Activated CD8-positive, alpha-beta T cell treated with anti-CD3 and anti-CD28 coated beads, Interleukin-2, amount 10 ng/mL, durations not matched to agents 7 days and 5 days (primary cell): ENCODE data around the gene LIN7B. TPM values are rescaled to one million over a fixed set of nuclear protein-coding genes. Genes with fewer than 3 reads are reported as not detected.
A peak's percentile ranks its signal among the peaks of the same experiment; 100 is the strongest.
"Not testable (repeated sequence)": the region's sequence is repeated elsewhere in the genome, so short reads cannot be mapped to it uniquely, and the experiment has no call there.

Experiments used
- ATAC-seq: fragments of 150-1000 bp; cut with Tn5 transposase; one replicate; pipeline ENCODE4 v1.10.0; 2021; ENCODE audit warnings: moderate library complexity
- CTCF ChIA-PET: fragments of 350-600 bp; sonication (Branson Sonifier 250); formaldehyde crosslinking; loops from one replicate; lab custom pipeline; 2021; ENCODE audit warnings: antibody characterized with exemption; lab: Charles Lee
- POLR2A ChIA-PET: fragments of 350-600 bp; sonication (Branson Sonifier 250); formaldehyde crosslinking; loops from one replicate; lab custom pipeline; 2021; ENCODE audit warnings: antibody characterized with exemption; lab: Charles Lee
- DNase-seq: peaks from one replicate; pipeline ENCODE4 v3.0.0-alpha.2; 2020
- H3K27ac Mint-ChIP-seq: one replicate; pipeline ENCODE4 v1.8.0; 2021; ENCODE audit warnings: mild to moderate bottlenecking, mixed read lengths
- H3K27me3 Mint-ChIP-seq: one replicate; pipeline ENCODE4 v1.8.0; 2021; ENCODE audit warnings: low read depth, mixed read lengths
- H3K36me3 Mint-ChIP-seq: one replicate; pipeline ENCODE4 v1.8.0; 2021; ENCODE audit warnings: low read depth, mixed read lengths
- H3K4me1 Mint-ChIP-seq: one replicate; pipeline ENCODE4 v1.8.0; 2021; ENCODE audit warnings: low read depth, mixed read lengths
- H3K4me3 Mint-ChIP-seq: one replicate; pipeline ENCODE4 v1.8.0; 2021; ENCODE audit warnings: mild to moderate bottlenecking, mixed read lengths
- H3K9me3 Mint-ChIP-seq: one replicate; pipeline ENCODE4 v1.8.0; 2022; ENCODE audit warnings: mixed read lengths; ENCODE audit not compliant: insufficient read depth
- total RNA-seq, 2 experiments: library from RNA; stranded (reverse); gene quantifications; one replicate each; pipeline ENCODE4 v1.2.3, GENCODE V29; 2021

LIN7B gene
- total RNA-seq, 2 experiments from 2014 or later: 3.7 to 6.3 TPM

DNA sequence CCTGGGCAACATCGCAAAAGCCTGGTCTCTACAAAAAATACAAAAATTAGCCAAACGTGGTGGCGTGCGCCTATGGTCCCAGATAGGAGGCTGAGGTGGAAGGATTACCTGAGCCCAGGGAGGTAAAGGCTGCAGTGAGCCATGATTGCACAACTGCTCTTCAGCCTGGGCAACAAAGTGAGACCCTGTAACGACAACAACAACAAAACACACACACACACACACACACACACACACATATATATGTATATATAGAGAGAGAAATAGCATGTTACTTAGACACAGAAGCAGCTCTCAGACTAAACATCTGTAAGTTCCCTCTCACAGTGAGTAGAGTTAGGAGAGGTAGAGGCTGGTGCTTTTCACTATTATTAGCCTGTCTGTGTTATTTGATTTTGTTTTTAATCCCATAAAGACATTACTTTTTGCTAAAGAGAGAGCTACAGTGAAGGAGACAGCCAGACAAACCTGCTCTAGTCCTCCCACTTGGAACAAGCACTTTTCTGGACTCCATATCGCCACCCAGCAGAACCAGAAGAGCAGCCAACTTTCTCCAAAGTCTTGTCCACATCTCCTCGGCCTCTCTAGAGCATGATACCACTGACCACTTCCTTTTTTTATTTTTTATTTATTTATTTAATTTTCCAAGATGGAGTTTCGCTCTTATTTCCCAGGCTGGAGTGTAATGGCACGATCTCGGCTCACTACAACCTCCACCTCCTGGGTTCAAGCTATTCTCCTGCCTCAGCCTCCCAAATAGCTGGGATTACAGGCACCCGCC lies 2.8 kb upstream of the LIN7B start:
- no peak for ATAC-seq
- ChIA-PET CTCF (interaction anchor here (1.0 to 7.3 kb wide), 3 partner anchors 12 to 35 kb away, joined by 3 to 94 read pairs (median 6); no protein-coding TSS in a partner anchor), POLR2A (no interaction called here)
- no peaks in the 10 kb centered on the region for H3K9me3 Mint-ChIP-seq
- H3K27ac Mint-ChIP-seq: no peak overlapping the region
- H3K4me1 Mint-ChIP-seq: peaks cover 21% of the 10 kb centered on the region
- peaks cover 29% of the 10 kb centered on the region for H3K36me3 Mint-ChIP-seq
- no peaks in the 10 kb centered on the region for H3K27me3 Mint-ChIP-seq
- no peak overlapping the region for H3K4me3 Mint-ChIP-seq
- no peak for DNase-seq

DNA sequence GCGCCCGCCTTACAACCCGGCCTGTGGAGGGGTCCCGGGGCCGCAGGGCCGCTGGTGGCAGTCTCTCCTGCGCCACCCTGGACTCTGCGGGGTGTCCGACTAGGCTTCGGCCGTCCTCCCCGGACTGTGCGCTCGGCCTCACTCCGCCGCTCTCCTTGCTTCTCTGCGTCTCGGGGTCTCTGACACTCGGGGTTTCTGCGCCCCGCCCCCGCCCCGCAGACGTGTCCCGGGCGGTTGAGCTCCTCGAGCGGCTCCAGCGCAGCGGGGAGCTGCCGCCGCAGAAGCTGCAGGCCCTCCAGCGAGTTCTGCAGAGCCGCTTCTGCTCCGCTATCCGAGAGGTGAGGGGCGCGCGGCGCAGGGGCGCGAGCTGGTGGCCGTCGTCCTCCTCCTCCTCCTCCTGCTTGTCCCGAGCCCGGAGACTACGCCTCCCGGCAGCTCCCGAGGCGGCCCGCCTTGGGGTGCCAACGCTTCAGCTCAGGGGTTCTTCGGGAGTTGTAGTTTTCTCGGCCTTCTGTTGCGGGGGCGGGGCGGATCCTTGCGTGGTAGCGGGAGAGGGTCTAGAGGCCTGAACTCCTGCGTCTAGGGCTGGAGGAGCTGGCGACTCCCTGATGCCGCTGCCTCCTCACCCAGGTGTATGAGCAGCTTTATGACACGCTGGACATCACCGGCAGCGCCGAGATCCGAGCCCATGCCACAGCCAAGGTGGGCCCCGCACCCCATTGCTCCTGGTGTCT lies 627 bp downstream of the LIN7B start:
- peaks cover 32% of the 10 kb centered on the region for H3K4me1 Mint-ChIP-seq
- H3K4me3 Mint-ChIP-seq: peak overlapping the region; percentile 74
- no peak for ATAC-seq
- peak; percentile 61 for DNase-seq
- H3K36me3 Mint-ChIP-seq: peaks cover 6% of the 10 kb centered on the region
- ChIA-PET CTCF (interaction anchor here (0.7 to 7.3 kb wide), 22 partner anchors 9 to 220 kb away, joined by 3 to 94 read pairs (median 4); partner anchors contain the start of genes CD37, CGB7, GYS1 and RUVBL2), POLR2A (interaction anchor here (1.0 to 1.2 kb wide), 2 partner anchors 16 to 24 kb away, joined by 3 to 4 read pairs; no protein-coding TSS in a partner anchor)
- no peaks in the 10 kb centered on the region for H3K9me3 Mint-ChIP-seq
- H3K27ac Mint-ChIP-seq: no peak overlapping the region
- H3K27me3 Mint-ChIP-seq: peaks cover 2% of the 10 kb centered on the region

DNA sequence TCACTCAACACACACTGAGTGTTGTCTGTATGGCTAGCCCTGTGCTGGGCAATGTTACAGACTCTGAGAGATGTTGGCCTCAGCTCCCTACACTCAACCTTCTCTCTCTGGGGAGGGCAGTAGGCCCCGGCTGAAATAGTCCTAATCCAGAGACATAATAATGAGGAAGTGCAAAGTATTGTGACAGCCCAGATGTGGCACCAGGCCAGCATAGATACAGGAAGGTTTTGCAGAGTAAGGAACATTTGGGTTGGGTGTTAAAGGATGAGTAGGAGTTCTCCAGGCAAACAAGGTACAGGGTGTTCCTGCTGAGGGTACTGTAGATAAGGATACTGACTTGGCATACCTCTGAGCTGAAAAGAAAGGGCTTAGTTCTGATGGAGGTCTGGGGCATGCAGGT lies 2.4 kb downstream of the LIN7B start:
- CTCF ChIA-PET: interaction anchor here (1.4 to 1.6 kb wide), 2 partner anchors 11 to 123 kb away, joined by 3 to 9 read pairs; partner anchors contain the start of gene RUVBL2
- ATAC-seq (no peak), DNase-seq (no peak)
- Mint-ChIP-seq H3K27ac (peak overlapping the region; percentile 11), H3K9me3 (no peaks in the 10 kb centered on the region), H3K36me3 (peaks cover 6% of the 10 kb centered on the region), H3K4me3 (peak overlapping the region; percentile 43), H3K4me1 (peaks cover 39% of the 10 kb centered on the region), H3K27me3 (peaks cover 13% of the 10 kb centered on the region)
- POLR2A ChIA-PET: no interaction called here

DNA sequence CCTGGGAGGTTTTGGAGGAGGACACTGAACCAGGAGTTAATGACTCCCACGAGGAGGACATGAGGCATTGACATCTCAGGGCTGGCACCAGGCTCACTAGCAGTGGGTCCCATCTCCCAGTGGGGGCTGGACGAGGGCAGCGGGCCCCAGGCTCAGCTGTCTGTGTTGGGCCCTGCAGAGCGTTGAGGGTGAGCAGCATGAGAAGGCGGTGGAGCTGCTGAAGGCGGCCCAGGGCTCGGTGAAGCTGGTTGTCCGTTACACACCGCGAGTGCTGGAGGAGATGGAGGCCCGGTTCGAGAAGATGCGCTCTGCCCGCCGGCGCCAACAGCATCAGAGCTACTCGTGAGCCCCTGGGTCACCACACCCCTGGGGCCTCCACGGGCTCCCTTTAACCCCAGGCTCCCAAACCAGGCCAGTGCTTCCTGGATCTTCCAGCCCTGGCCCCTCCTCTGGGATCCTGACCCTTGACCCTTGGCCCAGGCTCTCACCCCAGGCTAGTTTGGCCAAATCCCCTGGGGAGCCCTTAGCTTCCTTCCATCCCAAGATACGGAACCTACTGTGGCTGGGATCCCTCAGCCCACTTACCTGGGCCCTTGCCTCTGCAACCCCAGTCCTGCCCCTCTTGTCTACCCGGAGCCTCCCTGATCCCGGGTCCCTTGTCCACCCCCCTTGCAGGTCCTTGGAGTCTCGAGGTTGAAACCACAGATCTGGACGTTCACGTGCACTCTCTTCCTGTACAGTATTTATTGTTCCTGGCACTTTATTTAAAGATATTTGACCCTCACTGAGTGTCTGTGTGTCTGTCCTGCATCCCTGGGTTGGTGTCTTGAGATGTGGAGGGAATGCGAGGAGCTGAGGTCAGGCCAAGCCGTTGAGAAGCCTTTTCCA lies 3.8 kb downstream of the LIN7B start:
- no peaks in the 10 kb centered on the region for H3K9me3 Mint-ChIP-seq
- H3K27me3 Mint-ChIP-seq: peaks cover 16% of the 10 kb centered on the region
- peaks cover 6% of the 10 kb centered on the region for H3K36me3 Mint-ChIP-seq
- CTCF ChIA-PET: interaction anchor here (1.0 to 1.6 kb wide), 4 partner anchors 12 to 124 kb away, joined by 3 to 9 read pairs (median 5); partner anchors contain the start of gene RUVBL2
- peak overlapping the region; percentile 82 for H3K4me3 Mint-ChIP-seq
- ATAC-seq (no peak), DNase-seq (no peak)
- peaks cover 39% of the 10 kb centered on the region for H3K4me1 Mint-ChIP-seq
- POLR2A ChIA-PET: interaction anchor here (0.9 to 1.0 kb wide), 2 partner anchors 10 to 124 kb away, joined by 3 read pairs; partner anchors contain the start of gene RUVBL2
- H3K27ac Mint-ChIP-seq: peak overlapping the region; percentile 82

DNA sequence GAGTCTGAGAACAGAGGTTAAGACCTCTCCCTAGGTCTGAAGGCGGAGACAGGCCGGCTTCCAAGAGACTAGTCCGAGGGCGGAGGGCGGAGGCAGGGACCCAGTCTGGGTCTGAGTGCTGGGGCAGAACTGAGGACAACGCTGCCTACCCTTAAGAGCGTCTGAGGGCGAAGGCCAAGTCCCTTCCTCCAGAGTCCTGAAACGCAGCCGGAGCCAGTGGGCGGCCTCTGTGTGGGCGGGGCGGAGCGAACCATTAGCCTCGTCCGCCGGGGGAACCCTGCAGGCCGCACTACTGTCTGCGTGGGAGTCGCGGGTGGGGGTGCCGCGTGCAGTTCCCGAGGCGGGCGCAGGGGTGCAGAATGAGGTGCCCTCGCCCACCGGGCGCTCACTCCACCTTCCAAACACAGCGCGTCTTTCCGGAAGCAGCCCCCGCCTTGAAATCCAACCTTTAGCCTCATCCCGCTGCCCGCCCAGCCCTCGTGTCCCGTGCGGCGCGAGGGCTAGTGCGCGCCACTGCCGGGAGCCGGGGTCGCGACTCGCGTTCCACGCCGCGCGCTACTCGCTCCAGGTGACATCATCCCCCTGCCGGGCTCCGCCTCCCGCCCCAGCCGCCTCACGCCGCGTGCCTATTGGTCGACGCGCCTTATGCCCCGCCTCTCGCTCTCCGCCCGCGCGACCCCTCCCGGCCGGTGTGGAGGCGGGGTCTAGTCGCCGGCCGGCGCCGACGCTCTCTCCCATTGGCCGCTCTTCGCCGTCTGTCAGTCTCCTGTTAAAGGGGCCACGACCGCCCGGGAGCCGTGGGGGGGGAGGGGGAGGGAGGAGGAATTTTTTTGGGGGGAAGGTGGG lies 4.6 kb downstream of the LIN7B start, which contains the start of gene C19orf73:
C19orf73 (minus strand) TSS at position 579 of the 846 bp plus-strand sequence; CDS start at position 458, 121 bp downstream.
- H3K9me3 Mint-ChIP-seq: no peaks in the 10 kb centered on the region
- peak; percentile 81 for ATAC-seq
- peaks cover 33% of the 10 kb centered on the region for H3K4me1 Mint-ChIP-seq
- POLR2A ChIA-PET: no interaction called here
- H3K27ac Mint-ChIP-seq: peak within 1 kb of the TSS; percentile 82
- CTCF ChIA-PET: interaction anchor here (1.2 to 1.6 kb wide), 2 partner anchors 21 kb away, joined by 6 to 7 read pairs; no protein-coding TSS in a partner anchor
- peak; percentile 96 for DNase-seq
- peaks cover 6% of the 10 kb centered on the region for H3K36me3 Mint-ChIP-seq
- H3K27me3 Mint-ChIP-seq: peaks cover 18% of the 10 kb centered on the region
- H3K4me3 Mint-ChIP-seq: peak within 1 kb of the TSS; percentile 82

DNA sequence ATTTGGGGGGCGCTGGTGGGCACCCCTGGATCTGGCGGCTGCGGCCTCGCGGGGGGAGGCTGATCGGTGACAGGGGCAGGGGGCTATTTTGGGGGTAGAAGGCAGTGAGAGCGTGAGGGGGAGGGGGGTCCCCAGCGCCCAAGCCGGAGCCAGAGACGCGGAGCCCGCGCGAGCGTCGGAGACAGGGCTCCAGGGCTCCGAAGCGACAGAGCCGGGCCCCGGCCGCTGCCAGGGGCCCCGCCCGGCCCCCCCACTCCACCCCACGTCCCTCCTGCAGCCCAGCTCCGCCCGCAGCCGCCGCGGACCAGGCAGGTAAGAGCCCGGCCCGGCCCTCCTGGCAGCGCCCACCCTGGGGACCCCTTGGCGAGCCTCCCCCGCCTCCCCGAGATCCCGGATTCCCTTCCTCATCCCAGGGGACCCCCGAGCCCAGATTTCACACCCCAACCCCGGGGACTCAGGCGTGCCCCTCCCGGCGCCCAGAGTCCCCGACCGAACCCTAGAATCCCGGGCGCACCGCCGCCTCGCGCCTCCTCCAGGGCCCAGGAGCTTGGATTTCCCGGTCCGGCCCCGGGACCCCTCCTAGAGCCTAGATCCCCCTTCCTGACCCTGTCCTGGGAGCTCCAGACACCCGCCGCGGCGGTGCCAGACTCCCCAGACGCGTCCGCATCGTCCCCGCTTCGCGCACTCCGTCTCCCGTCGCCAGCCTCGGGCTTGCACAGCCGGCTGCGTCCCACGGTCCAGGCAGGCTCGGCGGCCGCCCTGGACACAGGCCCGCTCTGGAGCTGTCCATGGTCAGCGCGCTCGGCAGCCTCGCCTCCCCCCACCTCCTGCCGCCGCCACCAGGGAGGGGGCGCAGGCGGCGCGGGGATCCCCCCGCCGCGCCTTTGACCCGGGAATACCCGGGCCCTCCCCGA lies 5.5 kb downstream of the LIN7B start, which contains the start of gene PPFIA3:
PPFIA3 (plus strand) TSS at position 134 of the 914 bp plus-strand sequence. CDS start 8,330 bp downstream, outside the sequence.
- CTCF ChIA-PET: interaction anchor here (1.2 to 1.4 kb wide), 3 partner anchors 22 to 357 kb away, joined by 3 to 6 read pairs (median 3); no protein-coding TSS in a partner anchor
- ATAC-seq: no peak
- peaks cover 6% of the 10 kb centered on the region for H3K36me3 Mint-ChIP-seq
- POLR2A ChIA-PET: interaction anchor here (0.7 kb wide), 1 partner anchor 399 kb away, joined by 3 read pairs; no protein-coding TSS in a partner anchor
- H3K27ac Mint-ChIP-seq: peak within 1 kb of the TSS; percentile 82
- H3K9me3 Mint-ChIP-seq: no peaks in the 10 kb centered on the region
- peaks cover 30% of the 10 kb centered on the region for H3K4me1 Mint-ChIP-seq
- no peak for DNase-seq
- peak within 1 kb of the TSS; percentile 82 for H3K4me3 Mint-ChIP-seq
- H3K27me3 Mint-ChIP-seq: peaks cover 18% of the 10 kb centered on the region

DNA sequence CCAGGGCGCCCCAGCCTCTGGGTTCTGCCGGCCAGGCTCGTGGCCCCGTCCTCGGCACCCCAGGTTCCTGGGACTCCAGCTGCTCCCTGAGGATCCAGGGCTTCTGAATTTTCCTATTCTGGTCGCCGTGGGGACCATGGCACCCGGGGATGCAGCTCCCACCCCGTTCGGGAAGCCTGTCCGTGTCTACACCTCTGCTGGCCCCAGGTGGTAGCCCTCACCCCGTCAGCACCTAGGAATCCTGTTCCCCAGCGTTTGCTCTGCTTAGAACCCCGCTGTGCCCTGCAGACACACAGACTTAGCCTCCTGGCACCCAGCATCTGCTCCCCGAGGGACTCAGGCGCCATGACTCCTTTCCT lies 6.1 kb downstream of the LIN7B start:
- CTCF ChIA-PET: interaction anchor here (0.7 to 1.4 kb wide), 5 partner anchors 14 to 356 kb away, joined by 3 to 6 read pairs (median 3); no protein-coding TSS in a partner anchor
- H3K9me3 Mint-ChIP-seq: no peaks in the 10 kb centered on the region
- peak overlapping the region; percentile 57 for H3K4me3 Mint-ChIP-seq
- peaks cover 26% of the 10 kb centered on the region for H3K4me1 Mint-ChIP-seq
- POLR2A ChIA-PET: interaction anchor here (0.7 kb wide), 1 partner anchor 399 kb away, joined by 3 read pairs; no protein-coding TSS in a partner anchor
- peaks cover 6% of the 10 kb centered on the region for H3K36me3 Mint-ChIP-seq
- ATAC-seq (no peak), DNase-seq (no peak)
- peaks cover 18% of the 10 kb centered on the region for H3K27me3 Mint-ChIP-seq
- no peak overlapping the region for H3K27ac Mint-ChIP-seq

DNA sequence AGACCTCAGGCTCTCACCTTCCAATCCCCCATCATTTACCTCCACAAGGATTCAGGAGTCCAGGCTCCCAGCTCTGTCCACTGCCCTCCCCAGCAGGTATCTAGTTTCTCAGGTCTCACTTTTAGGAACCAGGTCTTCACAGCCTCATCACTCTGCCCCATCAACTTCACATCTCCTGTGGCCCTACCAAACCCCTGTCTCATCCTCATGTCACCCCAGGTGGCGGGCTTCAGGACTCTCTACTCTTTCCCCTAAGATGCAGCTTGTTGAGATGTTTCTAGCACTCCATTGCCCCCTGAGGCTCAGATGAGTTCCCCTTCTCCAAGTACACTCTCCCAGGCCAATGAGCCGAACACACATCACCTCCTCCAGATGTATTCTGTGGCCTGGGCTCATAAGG lies 6.7 kb downstream of the LIN7B start:
- H3K27ac Mint-ChIP-seq: peak overlapping the region; percentile 2
- peaks cover 18% of the 10 kb centered on the region for H3K27me3 Mint-ChIP-seq
- no peak for DNase-seq
- ChIA-PET CTCF (interaction anchor here (0.7 to 1.4 kb wide), 3 partner anchors 15 to 78 kb away, joined by 3 read pairs; no protein-coding TSS in a partner anchor), POLR2A (no interaction called here)
- no peaks in the 10 kb centered on the region for H3K9me3 Mint-ChIP-seq
- H3K36me3 Mint-ChIP-seq: peaks cover 6% of the 10 kb centered on the region
- peak overlapping the region; percentile 57 for H3K4me3 Mint-ChIP-seq
- no peak for ATAC-seq
- peaks cover 26% of the 10 kb centered on the region for H3K4me1 Mint-ChIP-seq

DNA sequence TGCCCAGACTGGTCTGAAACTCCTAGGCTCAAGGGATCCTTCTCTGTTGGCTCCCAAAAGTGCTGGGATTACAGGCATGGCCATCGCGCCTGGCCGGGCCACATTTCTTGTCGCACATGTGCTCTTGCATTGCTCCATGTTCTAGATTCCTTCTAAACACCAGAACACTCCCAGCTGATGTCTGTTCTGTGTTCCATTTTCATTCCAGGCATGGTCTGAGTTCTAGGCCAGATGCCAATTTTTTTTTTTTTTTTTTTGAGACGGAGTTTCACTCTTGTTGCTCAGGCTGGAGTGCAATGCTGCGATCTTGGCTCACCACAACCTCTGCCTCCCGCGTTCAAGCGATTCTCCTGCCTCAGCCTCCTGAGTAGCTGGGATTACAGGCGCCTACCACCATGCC lies 7.7 kb downstream of the LIN7B start:
- not testable (repeated sequence) for H3K4me3 Mint-ChIP-seq, ATAC-seq

More for the DNA sequence above, 7.7 kb downstream of the LIN7B start:
- H3K27me3 Mint-ChIP-seq: peaks cover 18% of the 10 kb centered on the region
- H3K4me1 Mint-ChIP-seq: peaks cover 20% of the 10 kb centered on the region
- DNase-seq, POLR2A ChIA-PET, H3K9me3 Mint-ChIP-seq, H3K36me3 Mint-ChIP-seq, H3K27ac Mint-ChIP-seq, CTCF ChIA-PET: not testable (repeated sequence)
